GM12873 (cell line): ENCODE results near the gene CLIC5.

ENCODE experiments used
- CTCF ChIP-seq: IDR thresholded peaks from 2 replicates; pipeline ENCODE4 v1.5.1; 2012; ENCODE audit warnings: low read depth, mild to moderate bottlenecking, moderate library complexity, low read length, control low read depth; ENCODE audit not compliant: insufficient read depth; ENCODE audit errors: missing control alignments

The CLIC5 gene

GRCh38 chr6:46017726-46018125, 2.1 kb upstream of the CLIC5 start:
- TF ChIP-seq CTCF = no peak

- TF ChIP-seq CTCF = no peak
These were observed 476 bp upstream of the CLIC5 start for GRCh38 chr6:46016063-46016608.

GRCh38 chr6:46014511-46015118, 1.0 kb downstream of the CLIC5 start:
- no peak for TF ChIP-seq CTCF

GRCh38 chr6:46014046-46014445, 1.6 kb downstream of the CLIC5 start:
- no peak for TF ChIP-seq CTCF

GRCh38 chr6:46013639-46014038, 2.0 kb downstream of the CLIC5 start:
- no peak for TF ChIP-seq CTCF

- TF ChIP-seq CTCF = no peak
These were observed 2.8 kb downstream of the CLIC5 start for GRCh38 chr6:46012834-46013233.

- TF ChIP-seq CTCF = no peak
These were observed 4.2 kb downstream of the CLIC5 start for GRCh38 chr6:46011188-46012085.
